HG03097 (cell line): ENCODE results near the gene RMND5B.
"Not testable (repeated sequence)": the region's sequence is repeated elsewhere in the genome, so short reads cannot be mapped to it uniquely, and the experiment has no call there.

Source experiments
- ATAC-seq: cut with Tn5 transposase; IDR thresholded peaks from one replicate; pipeline ENCODE4 v1.9.1; 2021; ENCODE audit not compliant: unreplicated experiment, low FRiP score

RMND5B gene

GRCh38 chr5:178130576-178131445 lies at the start of gene RMND5B:
Gene RMND5B (plus strand): TSS chr5:178131014. CDS start chr5:178138120, 7,106 bp downstream.
- ATAC-seq, result peak; percentile 85

GRCh38 chr5:178081571-178082243 lies 49.1 kb upstream of the RMND5B start:
- no peak for ATAC-seq

- no peak for ATAC-seq
Measured at GRCh38 chr5:178083922-178084321, 46.9 kb upstream of the RMND5B start.

GRCh38 chr5:178085316-178085715 lies 45.5 kb upstream of the RMND5B start:
- ATAC-seq, result no peak

- no peak for ATAC-seq
Measured at GRCh38 chr5:178086266-178086665, 44.5 kb upstream of the RMND5B start.

- ATAC-seq, result not testable (repeated sequence)
Measured at GRCh38 chr5:178087199-178087598, 43.6 kb upstream of the RMND5B start.

- no peak for ATAC-seq
Measured at GRCh38 chr5:178090856-178091255, 40.0 kb upstream of the RMND5B start.

GRCh38 chr5:178093134-178093533 lies 37.7 kb upstream of the RMND5B start:
- no peak for ATAC-seq

- ATAC-seq, result no peak
Measured at GRCh38 chr5:178094345-178094744, 36.5 kb upstream of the RMND5B start.

- ATAC-seq, result no peak
Measured at GRCh38 chr5:178098685-178099084, 32.1 kb upstream of the RMND5B start.

- ATAC-seq, result no peak
Measured at GRCh38 chr5:178103612-178104011, 27.2 kb upstream of the RMND5B start.

- ATAC-seq, result no peak
Measured at GRCh38 chr5:178104492-178104891, 26.3 kb upstream of the RMND5B start.

GRCh38 chr5:178106086-178106485 lies 24.7 kb upstream of the RMND5B start:
- no peak for ATAC-seq

- no peak for ATAC-seq
Measured at GRCh38 chr5:178106556-178107239, 24.1 kb upstream of the RMND5B start.

GRCh38 chr5:178107756-178108310 lies 23.0 kb upstream of the RMND5B start:
- no peak for ATAC-seq

GRCh38 chr5:178108446-178108845 lies 22.4 kb upstream of the RMND5B start:
- no peak for ATAC-seq

GRCh38 chr5:178108966-178109365 lies 21.8 kb upstream of the RMND5B start:
- ATAC-seq, result no peak

GRCh38 chr5:178110511-178110910 lies 20.3 kb upstream of the RMND5B start:
- ATAC-seq, result no peak

GRCh38 chr5:178111925-178112324 lies 18.9 kb upstream of the RMND5B start:
- ATAC-seq, result no peak

GRCh38 chr5:178112545-178112944 lies 18.3 kb upstream of the RMND5B start:
- no peak for ATAC-seq
